Fibroblast of the conjunctiva (primary cell): Measurements from ENCODE around the gene CFTR.
"Not testable (repeated sequence)": the region's sequence is repeated elsewhere in the genome, so short reads cannot be mapped to it uniquely, and the experiment has no call there.

ENCODE experiments used
- DNase-seq: peaks from one replicate; pipeline ENCODE4 v3.0.0-alpha.2; 2010; ENCODE audit warnings: low read depth

Gene CFTR

DNA sequence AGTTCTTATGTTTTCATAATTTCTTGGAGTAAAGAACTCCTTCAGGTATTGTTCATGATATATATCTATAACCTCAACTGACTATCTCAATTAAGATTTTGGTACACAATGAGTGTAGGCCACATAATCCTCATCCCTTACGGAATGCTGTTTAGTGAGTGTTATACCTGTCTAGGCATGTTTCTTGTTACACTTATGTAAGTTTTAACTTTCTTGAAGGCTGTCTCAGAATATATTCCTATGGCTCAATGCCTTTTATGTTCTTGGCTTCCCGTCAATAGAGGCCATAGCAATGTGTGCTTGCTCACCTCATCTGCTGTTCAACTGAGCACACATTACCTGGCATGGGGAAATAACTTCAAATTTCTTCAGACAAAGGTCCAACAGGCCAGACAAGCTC is 208.3 kb downstream of the CFTR start:
- DNase-seq = no peak

DNA sequence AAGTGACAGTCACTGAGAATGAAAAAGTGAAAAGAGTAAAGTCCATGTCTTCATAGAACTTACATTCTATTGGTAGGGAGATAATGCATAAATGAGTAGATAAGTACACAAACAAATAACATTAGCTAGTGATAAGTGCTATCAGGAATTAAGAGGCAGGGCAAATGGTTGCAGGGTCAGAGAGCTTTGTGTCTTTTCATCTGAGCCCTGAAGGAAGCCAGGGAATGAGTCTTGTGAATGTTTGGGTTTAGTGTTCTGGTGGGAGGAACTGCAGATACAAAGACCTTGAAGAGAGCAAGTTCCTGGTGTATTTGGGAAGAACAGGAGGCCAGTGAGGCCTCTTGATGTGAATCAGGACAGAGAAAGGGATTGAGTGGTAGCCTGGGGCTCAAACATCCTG is 209.6 kb downstream of the CFTR start:
- no peak for DNase-seq

DNA sequence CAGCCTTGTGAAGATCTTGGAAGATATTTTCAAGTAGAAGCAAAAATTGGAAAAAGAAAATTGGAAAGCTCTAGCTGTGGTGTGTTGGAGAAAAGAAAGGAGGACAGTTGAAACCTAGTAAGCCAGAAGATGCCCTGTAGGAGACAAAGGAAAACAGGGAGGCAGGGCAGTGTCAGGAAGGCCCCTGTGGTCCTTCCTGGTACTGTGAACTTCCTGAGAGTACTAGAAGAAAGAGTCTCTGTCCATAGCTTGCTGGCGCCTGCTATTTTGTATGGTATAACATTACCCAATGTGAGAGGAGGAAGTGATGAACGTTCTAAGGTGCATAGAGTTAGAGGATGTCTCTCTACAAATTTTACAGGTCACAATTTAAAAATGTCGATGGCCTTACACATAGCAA is 210.3 kb downstream of the CFTR start:
- no peak for DNase-seq

DNA sequence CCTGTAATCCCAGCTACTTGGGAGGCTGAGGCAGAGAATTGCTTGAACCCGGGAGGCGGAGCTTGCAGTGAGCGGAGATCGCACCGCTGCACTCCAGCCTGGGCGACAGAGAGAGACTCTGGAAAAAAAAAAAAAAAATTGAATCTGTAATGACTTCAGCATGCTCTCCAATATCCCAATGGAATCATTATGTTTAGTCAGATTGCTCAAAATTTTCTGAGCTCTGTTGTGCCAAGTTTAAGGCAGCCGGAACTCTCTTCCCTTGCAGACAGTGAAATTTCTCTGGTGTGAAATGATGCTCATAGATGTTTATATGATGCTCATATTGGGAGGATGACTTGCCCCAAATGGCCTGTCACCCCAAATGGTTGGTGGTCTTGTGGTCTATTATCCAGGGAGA is 212.5 kb downstream of the CFTR start:
- no peak for DNase-seq

DNA sequence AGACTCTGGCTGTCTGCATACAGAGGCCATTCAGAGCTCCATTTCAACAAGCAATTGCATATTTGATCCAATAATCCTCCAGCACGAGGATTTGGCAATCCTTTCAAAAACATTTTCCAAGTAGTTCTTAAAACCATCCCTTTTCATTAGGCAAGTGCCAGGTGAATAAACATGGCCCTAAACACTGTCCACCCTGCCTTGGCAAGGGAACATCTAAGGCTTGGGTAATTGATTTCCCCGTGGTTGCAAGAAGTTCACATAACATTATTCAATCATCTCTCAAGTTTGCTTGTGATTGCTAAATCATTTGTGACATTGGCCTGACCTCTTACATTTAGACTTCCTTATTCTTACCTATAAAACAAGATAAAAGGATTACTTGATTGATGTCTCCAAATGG is 218.2 kb downstream of the CFTR start:
- DNase-seq = no peak

DNA sequence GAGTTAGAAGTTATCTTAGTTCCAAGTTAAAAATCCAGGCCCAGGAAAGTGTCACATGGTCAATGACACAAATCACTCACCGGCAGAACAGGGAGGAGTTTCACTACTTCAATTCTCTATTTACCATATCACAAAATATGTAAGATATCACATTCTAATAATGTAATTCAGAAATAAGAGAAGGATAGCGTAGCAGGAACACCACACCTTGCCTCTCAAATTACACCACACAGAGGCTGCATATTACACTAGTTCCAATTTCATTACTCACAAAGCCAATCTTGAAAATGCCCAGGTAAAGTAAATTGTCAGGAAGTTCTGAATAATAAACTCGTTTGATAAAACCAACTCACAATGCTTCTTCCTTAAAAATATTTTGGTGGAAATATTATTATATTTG is 224.2 kb downstream of the CFTR start:
- DNase-seq = no peak

DNA sequence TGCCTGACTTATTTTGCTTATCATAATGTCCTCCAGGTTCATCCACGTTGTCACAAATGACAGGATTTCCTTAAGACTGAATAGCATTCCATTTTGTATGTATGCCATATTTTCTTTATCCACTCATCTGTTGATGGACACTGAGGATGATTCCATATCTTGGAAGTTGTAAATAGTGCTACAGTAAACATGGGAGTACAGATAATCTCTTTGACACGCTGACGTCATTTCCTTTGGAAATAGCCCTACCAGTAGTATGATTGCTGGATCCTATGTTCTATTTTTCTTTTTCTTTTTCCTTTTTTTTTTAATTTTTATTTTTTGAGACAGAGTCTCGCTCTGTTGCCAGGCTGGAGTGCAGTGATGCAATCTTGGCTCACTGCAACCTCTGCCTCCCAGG is 225.8 kb downstream of the CFTR start:
- no peak for DNase-seq

DNA sequence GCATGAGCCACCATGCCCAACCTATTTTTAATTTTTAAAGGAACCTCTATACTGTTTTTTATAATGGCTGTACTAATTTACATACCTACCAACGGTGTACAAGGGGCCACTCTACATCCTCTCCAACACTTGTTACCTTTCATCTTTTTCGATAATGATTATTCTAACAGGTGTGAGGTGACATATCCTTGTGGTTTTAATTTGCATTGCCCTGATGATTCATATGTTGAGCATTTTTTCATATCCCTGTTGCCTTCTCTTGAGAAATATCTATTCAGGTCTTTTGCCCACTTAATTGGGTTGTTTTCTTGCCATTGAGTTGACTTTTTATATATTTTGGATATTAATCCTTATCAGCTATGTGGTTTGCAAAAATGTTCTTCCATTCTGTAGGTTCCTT is 226.4 kb downstream of the CFTR start:
- no peak for DNase-seq

DNA sequence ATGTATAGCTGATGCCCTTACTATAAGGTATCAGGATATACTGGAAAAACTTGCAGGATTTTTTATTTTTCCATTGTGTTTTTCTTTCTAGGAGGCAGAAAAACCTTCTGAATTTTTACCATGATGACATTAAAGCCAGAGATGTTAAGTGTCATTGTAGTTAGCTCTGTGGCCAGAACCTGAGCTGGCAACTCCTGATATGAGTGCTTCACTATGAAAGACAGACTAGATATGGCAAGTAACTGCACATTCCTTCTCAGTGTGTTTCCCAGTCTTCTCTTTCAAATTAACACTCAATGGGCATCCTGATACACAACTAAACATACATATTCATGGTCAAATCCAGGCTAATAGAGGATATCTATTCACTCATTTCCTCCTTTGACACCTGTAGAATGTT is 227.3 kb downstream of the CFTR start:
- DNase-seq = no peak

DNA sequence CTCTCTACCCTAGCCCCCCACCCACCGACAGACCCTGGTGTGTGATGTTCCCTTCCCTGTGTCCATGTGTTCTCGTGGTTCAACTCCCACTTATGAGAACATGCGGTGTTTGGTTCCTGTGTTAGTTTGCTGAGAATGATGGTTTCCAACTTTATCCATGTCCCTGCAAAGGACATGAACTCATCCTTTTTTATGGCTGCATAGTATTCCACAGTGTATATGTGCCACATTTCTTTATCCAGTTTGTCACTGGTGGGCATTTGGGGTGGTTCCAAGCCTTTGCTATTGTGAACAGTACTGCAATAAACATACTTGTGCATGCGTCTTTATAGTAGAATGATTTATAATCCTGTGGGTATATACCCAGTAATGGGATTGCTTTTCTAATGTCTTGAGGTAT is 228.3 kb downstream of the CFTR start:
- not testable (repeated sequence) for DNase-seq

DNA sequence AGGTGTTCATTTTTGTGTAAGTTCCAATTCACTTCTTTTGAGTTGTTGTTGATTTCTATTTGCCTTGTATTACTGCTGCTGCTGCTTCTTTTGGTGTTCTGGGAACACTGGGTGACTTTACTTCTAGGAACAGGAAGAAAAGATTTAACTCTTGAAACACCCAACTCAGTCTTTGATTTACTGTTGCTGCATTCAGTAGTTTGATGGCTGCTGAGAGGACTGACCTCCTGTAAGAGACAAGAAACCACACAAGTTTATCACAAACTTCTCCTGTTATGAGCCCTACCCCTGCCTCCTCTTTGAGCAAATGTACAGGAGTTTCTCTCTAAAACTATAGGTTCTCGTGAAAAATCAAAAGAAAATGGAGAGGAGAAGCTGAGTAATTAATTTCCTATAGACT is 231.7 kb downstream of the CFTR start:
- no peak for DNase-seq

DNA sequence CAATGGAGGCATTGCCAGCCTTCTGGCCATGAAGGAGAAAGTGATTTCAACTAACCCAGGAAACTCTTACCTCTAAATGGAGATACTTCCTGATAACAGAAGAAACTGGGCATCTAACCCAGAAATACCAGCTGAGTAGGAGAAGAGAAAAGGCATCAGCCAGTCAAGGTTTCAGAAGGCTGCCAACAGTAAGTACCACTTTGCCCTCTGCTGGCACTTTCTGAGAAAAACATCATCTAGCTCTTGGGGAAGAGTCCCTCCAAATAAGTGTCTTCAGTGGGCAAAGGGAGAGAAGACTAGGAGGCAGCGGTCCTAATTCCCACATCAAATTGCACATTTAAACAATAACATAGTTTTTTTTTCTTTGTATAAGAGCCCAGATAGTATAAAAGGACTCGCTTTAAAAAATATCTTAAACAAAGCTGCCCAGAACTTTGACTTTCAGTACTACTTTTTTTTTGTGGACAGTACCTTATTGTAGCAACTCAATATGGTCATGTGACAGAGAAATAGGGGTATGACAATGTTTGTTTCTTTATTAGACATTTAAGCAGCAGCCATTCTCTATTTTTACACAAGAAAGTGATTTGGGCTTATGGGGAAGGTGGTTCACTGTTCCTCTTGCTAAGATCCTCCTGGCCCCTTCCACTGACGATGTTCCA is 236.1 kb downstream of the CFTR start:
- peak; percentile 50 for DNase-seq

DNA sequence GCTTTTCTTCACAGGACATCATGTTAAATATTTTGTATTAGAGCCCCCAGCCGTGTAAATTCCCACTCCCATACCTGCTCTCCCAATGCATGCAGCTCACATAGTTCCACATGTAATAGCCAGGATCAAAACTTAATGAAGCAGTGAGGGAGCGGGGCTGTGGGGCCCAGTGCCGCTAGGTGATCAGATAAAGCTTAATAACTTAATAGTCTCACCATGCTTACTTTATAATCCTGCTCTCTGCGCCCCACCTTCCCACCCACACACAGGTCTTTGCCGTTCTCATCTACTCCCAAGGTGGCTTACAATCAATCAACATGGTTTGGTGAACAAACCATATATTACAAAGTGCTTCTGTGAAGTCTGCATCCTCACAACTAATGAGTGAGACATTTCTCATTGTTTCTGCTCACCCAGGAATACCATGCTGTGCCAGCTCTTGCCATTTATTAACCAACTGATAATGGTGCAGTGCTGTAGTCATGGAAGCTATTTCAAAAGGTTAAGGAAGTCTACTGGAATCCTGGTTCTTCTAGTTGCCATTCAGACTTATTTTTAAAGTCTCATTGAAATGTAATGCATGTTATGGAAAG is 237.0 kb downstream of the CFTR start:
- DNase-seq = no peak

DNA sequence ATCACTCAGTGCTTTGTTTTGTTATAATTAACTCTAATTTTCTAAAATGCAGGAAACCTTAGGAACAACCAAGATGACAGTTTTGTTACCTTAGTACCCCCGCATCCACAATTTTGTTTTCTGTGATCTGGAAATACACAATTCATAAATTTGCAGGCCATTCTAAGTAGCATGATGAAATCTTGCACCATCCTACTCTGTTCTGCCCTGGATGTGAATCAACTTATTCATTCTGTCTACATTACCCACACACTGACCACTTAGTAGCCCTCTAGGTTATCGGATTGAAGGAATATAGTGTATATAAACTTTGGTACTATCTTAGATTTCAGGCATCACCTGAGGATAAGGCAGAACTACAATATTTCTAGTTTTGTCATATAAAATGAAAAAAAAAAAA is 237.5 kb downstream of the CFTR start:
- DNase-seq = no peak
